K562 (cell line): ENCODE data around the gene SQOR. TPM values are rescaled to one million over a fixed set of nuclear protein-coding genes. Genes with fewer than 3 reads are reported as not detected.
A peak's percentile ranks its signal among the peaks of the same experiment; 100 is the strongest.

Source experiments
- ATAC-seq: fragments of 200-7000 bp; cut with Tn5 transposase; 3 replicates; pipeline ENCODE4 v1.9.1; 2020; ENCODE audit warnings: moderate library complexity
- BruUV-seq: library from RNA; stranded (reverse); fragments of 400-500 nt; replicated peaks from 2 replicates; lab custom pipeline; 2021; lab: Mats Ljungman, UMichigan
- CTCF ChIA-PET: fragments of 300-600 bp; formaldehyde crosslinking; extraction: SDS; loops from one replicate; lab custom pipeline; 2021; ENCODE audit warnings: low intra/inter-chr PET ratio; lab: Yijun Ruan, JAX
- POLR2A ChIA-PET: fragments of 300-600, 350-650 bp; sonication (Branson Sonifier 250); formaldehyde crosslinking; extraction: SDS; loops from one replicate; lab custom pipeline; 2021; ENCODE audit warnings: antibody characterized with exemption, inconsistent platforms; lab: Yijun Ruan, JAX
- DNase-seq, 4 experiments: peaks; one replicate each; pipeline versions ENCODE4 v3.0.0 to v3.0.0-alpha.2; 2011 to 2018; ENCODE audit warnings: low spot score in 3 of 4, mixed read lengths in 3 of 4; ENCODE audit errors: extremely low read depth in 1 of 4
- FAIRE-seq: peaks from 2 replicates; lab custom pipeline; 2011; peaks lifted over from hg19 to GRCh38; lab: Jason Lieb, UNC
- H2AFZ ChIP-seq: 2 replicates; pipeline ENCODE4 v1.6.0; 2011; ENCODE audit warnings: low read depth, low read length, control low read depth, inconsistent platforms
- H3K27ac ChIP-seq: fragments of 200-600 bp; 3 replicates; pipeline ENCODE4 v1.8.0; 2011; ENCODE audit warnings: low read depth, mild to moderate bottlenecking, control low read depth, inconsistent platforms, low read length, moderate library complexity, mixed read lengths; ENCODE audit errors: extremely low read depth
- H3K27me3 ChIP-seq, 2 experiments: fragments of 300-600 bp in 1 of 2; 2 replicates in 1 of 2; 3 replicates in 1 of 2; pipeline versions ENCODE4 v1.6.0 to v1.8.0; 2011; ENCODE audit warnings: inconsistent platforms in 2 of 2, low read length in 2 of 2, mild to moderate bottlenecking in 1 of 2, mixed read lengths in 1 of 2, moderate library complexity in 1 of 2; ENCODE audit not compliant: control insufficient read depth in 2 of 2, insufficient read depth in 2 of 2
- H3K36me3 ChIP-seq: fragments of 300-600 bp; 3 replicates; pipeline ENCODE4 v1.8.0; 2011; ENCODE audit warnings: mild to moderate bottlenecking, low read length, inconsistent platforms; ENCODE audit not compliant: control insufficient read depth, insufficient read depth
- H3K4me1 ChIP-seq, 2 experiments: fragments of 200-600 bp in 1 of 2; replicated peaks in 1 of 2; 2 replicates in 1 of 2; 3 replicates in 1 of 2; pipeline versions ENCODE4 v1.5.1 to v1.8.0; 2011; ENCODE audit warnings: inconsistent platforms in 2 of 2, low read length in 2 of 2, mild to moderate bottlenecking in 1 of 2, mixed read lengths in 1 of 2, moderate library complexity in 1 of 2; ENCODE audit not compliant: control insufficient read depth in 2 of 2, insufficient read depth in 2 of 2
- H3K4me2 ChIP-seq: 2 replicates; pipeline ENCODE4 v1.6.1; 2011; ENCODE audit warnings: low read length, control low read depth, inconsistent platforms, mixed read lengths; ENCODE audit not compliant: insufficient read depth
- H3K4me3 ChIP-seq: fragments of 200-600 bp; sonication (generic), shearing (Covaris generic); 2 replicates; pipeline ENCODE4 v1.5.1; 2016; ENCODE audit warnings: control low read depth, inconsistent platforms
- H3K79me2 ChIP-seq: fragments of 200-600 bp; 3 replicates; pipeline ENCODE4 v1.8.0; 2011; ENCODE audit warnings: low read length, inconsistent platforms; ENCODE audit not compliant: control insufficient read depth, insufficient read depth
- H3K9ac ChIP-seq, 2 experiments: 2 replicates each; pipeline versions ENCODE4 v1.6.0 to v1.6.1; 2011; ENCODE audit warnings: low read depth in 2 of 2, low read length in 2 of 2, control low read depth in 1 of 2, inconsistent platforms in 1 of 2, mild to moderate bottlenecking in 1 of 2, mixed read lengths in 1 of 2; ENCODE audit not compliant: insufficient read depth in 1 of 2
- H3K9me1 ChIP-seq: one replicate; pipeline ENCODE4 v1.6.0; 2011; ENCODE audit warnings: inconsistent platforms, mild to moderate bottlenecking, low read length, moderate library complexity; ENCODE audit not compliant: control insufficient read depth, insufficient read depth
- H3K9me3 ChIP-seq: replicated peaks from 2 replicates; pipeline ENCODE4 v1.5.1; 2011; ENCODE audit warnings: low read depth, low read length, inconsistent platforms; ENCODE audit not compliant: control insufficient read depth, insufficient read depth
- H4K20me1 ChIP-seq: replicated peaks from 2 replicates; pipeline ENCODE4 v1.6.1; 2011; ENCODE audit warnings: low read length, inconsistent platforms, mixed read lengths; ENCODE audit not compliant: control insufficient read depth, insufficient read depth
- BRD4 ChIP-seq: fragments of 200-600 bp; sonication (generic); IDR thresholded peaks from 2 replicates; pipeline ENCODE4 v1.6.1; 2017; ENCODE audit warnings: inconsistent platforms
- CEBPB ChIP-seq: fragments of 450-650 bp; IDR thresholded peaks from 2 replicates; pipeline ENCODE4 v1.6.1; 2016; ENCODE audit warnings: missing genetic modification characterization, missing compliant biosample characterization
- CTBP1 ChIP-seq: fragments of 450-650 bp; IDR thresholded peaks from 2 replicates; pipeline ENCODE4 v1.6.1; 2016; ENCODE audit warnings: borderline replicate concordance
- DDX20 ChIP-seq: fragments of 450-650 bp; IDR thresholded peaks from 2 replicates; pipeline ENCODE4 v1.6.1; 2016; ENCODE audit warnings: missing genetic modification characterization, low read depth, mild to moderate bottlenecking, missing compliant biosample characterization, moderate library complexity
- ETV5 ChIP-seq: sonication (generic); formaldehyde crosslinking; IDR thresholded peaks from 2 replicates; pipeline ENCODE4 v1.4.0; 2020; ENCODE audit warnings: low read depth, mild to moderate bottlenecking, missing genetic modification reagents
- GABPB1 ChIP-seq: sonication (generic); formaldehyde crosslinking; IDR thresholded peaks from 2 replicates; pipeline ENCODE4 v1.8.0; 2022; ENCODE audit warnings: mild to moderate bottlenecking, missing genetic modification reagents
- HIVEP1 ChIP-seq: fragments of 250-450 bp; sonication (Bioruptor Pico); IDR thresholded peaks from 2 replicates; pipeline ENCODE4 v1.4.0; 2020; ENCODE audit warnings: mild to moderate bottlenecking
- ILF3 ChIP-seq: fragments of 450-650 bp; IDR thresholded peaks from 2 replicates; pipeline ENCODE4 v1.6.1; 2018; ENCODE audit warnings: antibody characterized with exemption, mild to moderate bottlenecking, moderate library complexity, borderline replicate concordance
- MEF2A ChIP-seq: IDR thresholded peaks from 2 replicates; pipeline ENCODE4 v1.6.1; 2011; ENCODE audit warnings: low read depth, mild to moderate bottlenecking, low read length, moderate library complexity; ENCODE audit not compliant: control insufficient read depth
- NCOA6 ChIP-seq: fragments of 450-650 bp; IDR thresholded peaks from 2 replicates; pipeline ENCODE4 v1.6.1; 2017; ENCODE audit warnings: mild to moderate bottlenecking
- NFE2L1 ChIP-seq: fragments of 450-650 bp; IDR thresholded peaks from 2 replicates; pipeline ENCODE4 v1.6.1; 2016; ENCODE audit warnings: missing genetic modification characterization, low read depth, mild to moderate bottlenecking, missing compliant biosample characterization, moderate library complexity, borderline replicate concordance
- NFIX ChIP-seq: fragments of 250-450 bp; sonication (Bioruptor Pico); IDR thresholded peaks from 2 replicates; pipeline ENCODE4 v1.4.0; 2020; ENCODE audit warnings: low read depth, mild to moderate bottlenecking, moderate library complexity
- NFRKB ChIP-seq: fragments of 450-650 bp; IDR thresholded peaks from 2 replicates; pipeline ENCODE4 v1.6.1; 2016; ENCODE audit warnings: low read depth
- NR2C2 ChIP-seq, 2 experiments: fragments of 200-800 bp in 1 of 2; sonication (Bioruptor generic) in 1 of 2; sonication (generic) in 1 of 2; formaldehyde crosslinking in 1 of 2; IDR thresholded peaks; 2 replicates each; pipeline versions ENCODE4 v1.6.1 to v1.8.0; 2016 to 2022; ENCODE audit warnings: mild to moderate bottlenecking in 1 of 2, missing compliant biosample characterization in 1 of 2, missing genetic modification characterization in 1 of 2, missing genetic modification reagents in 1 of 2
- PHB2 ChIP-seq: fragments of 450-650 bp; IDR thresholded peaks from 2 replicates; pipeline ENCODE4 v1.6.1; 2017; ENCODE audit warnings: low read depth
- SMARCA4 ChIP-seq: fragments of 450-650 bp; IDR thresholded peaks from 2 replicates; pipeline ENCODE4 v1.6.1; 2016
- WGBS: fragments of 100-300 bp; shearing (Covaris generic); methylation state at CpG from one replicate; pipeline ENCODE4 v1.1.6; 2016; ENCODE audit warnings: low coverage, mixed read lengths; ENCODE audit not compliant: insufficient coverage; ENCODE audit errors: missing lambda C conversion rate; 5-methylcytosine and 5-hydroxymethylcytosine counted together
- in situ Hi-C: fragments of 300-500 bp; cut with MboI; formaldehyde crosslinking; loops from 4 replicates; pipeline ENCODE4 v1.15.0; 2018; ENCODE audit warnings: inconsistent platforms, mixed read lengths
- intact Hi-C: fragments of 100-400 bp; cut with micrococcal nuclease; formaldehyde crosslinking; loops from 2 replicates; pipeline ENCODE4 v1.14.2; 2022
- polyA plus RNA-seq, 8 experiments: library from polyadenylated mRNA; depleted of rRNA in 4 of 8; stranded (reverse) in 5 of 8; unstranded in 3 of 8; fragments of >200 nt; fragmentation: Nextera tagmentation in 2 of 8; fragmentation: Illumina TruSeq in 1 of 8; extraction: Ambion mirVana in 2 of 8; extraction: Trizol in 1 of 8; gene quantifications; 2 replicates each; pipeline versions ENCODE4 v1.2.1 to v1.2.3, GENCODE V29; 2011 to 2014; ENCODE audit warnings: inconsistent platforms in 1 of 8, missing spikeins in 1 of 8
- total RNA-seq, 7 experiments: library from RNA; depleted of rRNA in 6 of 7; stranded (reverse); fragments of >200 nt in 6 of 7; fragmentation: Illumina TruSeq in 2 of 7; extraction: Trizol in 2 of 7; gene quantifications; 2 replicates each; pipeline versions ENCODE4 v1.2.1 to v1.2.3, GENCODE V29; 2011 to 2021; ENCODE audit warnings: low replicate concordance in 1 of 7
- TF ChIP-seq, protein P1 (sequence below), 2 experiments: fragments of 450-650 bp in 1 of 2; sonication (generic) in 1 of 2; formaldehyde crosslinking; conservative IDR thresholded peaks; 2 replicates each; pipeline versions ENCODE4 v1.4.0 to v1.8.1; 2020 to 2022; ENCODE audit warnings: mild to moderate bottlenecking in 1 of 2, missing genetic modification reagents in 1 of 2
- TF ChIP-seq, protein P2 (sequence below): fragments of 250-450 bp; sonication (Bioruptor Pico); IDR thresholded peaks from 2 replicates; pipeline ENCODE4 v1.8.0; 2021; ENCODE audit warnings: moderate library complexity, mild to moderate bottlenecking, inconsistent platforms
- TF ChIP-seq, protein P3 (sequence below): fragments of 250-450 bp; sonication (Bioruptor Pico); IDR thresholded peaks from 2 replicates; pipeline ENCODE4 v1.4.0; 2020; ENCODE audit warnings: mild to moderate bottlenecking, moderate library complexity

SQOR gene
- total and polyA plus RNA-seq, 9 of the 15 experiments (the other 6 are each of a cell fraction or from before 2014, with no cell fraction given), result 0.32 to 1.6 (median 1.1) TPM

DNA sequence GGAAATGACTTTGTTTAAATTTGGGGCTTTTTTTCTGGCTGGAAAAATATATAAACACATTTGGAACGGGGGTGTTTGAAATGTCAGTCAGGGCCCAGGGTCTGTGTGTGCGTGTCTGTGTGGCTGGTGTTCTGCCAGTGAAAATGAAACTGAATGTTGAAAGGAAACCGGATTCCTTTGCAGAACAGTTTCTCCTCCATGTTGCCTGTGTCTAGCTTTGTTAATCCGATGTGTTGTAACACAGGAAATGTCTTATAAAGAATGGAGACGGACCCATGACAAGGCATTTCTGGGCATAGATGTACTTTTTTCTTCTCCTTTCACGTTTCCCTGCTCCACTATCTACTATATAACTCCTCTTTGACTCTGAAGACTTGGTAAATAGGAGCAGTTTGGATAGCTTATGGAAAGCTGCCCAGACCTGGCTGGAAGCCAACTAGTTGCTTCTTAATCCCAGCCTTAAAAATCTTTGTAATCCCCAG is 2.8 kb downstream of the SQOR start (continued):
- TF ChIP-seq DDX20, result no peak
- TF ChIP-seq NFE2L1 (tag), result peak; percentile 66
- no peak for TF ChIP-seq ETV5
- TF ChIP-seq CEBPB (tag), result peak; percentile 75
- no peak for TF ChIP-seq MEF2A
- no peak for TF ChIP-seq BRD4
- TF ChIP-seq SMARCA4, result no peak
- no peak for TF ChIP-seq HIVEP1 (CRISPR knock-in tag)
- TF ChIP-seq NFIX, result peak; percentile 17; the same call in 1 of the 2 replicates
- TF ChIP-seq, protein P1, sequence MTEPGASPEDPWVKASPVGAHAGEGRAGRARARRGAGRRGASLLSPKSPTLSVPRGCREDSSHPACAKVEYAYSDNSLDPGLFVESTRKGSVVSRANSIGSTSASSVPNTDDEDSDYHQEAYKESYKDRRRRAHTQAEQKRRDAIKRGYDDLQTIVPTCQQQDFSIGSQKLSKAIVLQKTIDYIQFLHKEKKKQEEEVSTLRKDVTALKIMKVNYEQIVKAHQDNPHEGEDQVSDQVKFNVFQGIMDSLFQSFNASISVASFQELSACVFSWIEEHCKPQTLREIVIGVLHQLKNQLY (CRISPR knock-in tag; conservative IDR thresholded peaks at IDR 0.05), result no peak

DNA sequence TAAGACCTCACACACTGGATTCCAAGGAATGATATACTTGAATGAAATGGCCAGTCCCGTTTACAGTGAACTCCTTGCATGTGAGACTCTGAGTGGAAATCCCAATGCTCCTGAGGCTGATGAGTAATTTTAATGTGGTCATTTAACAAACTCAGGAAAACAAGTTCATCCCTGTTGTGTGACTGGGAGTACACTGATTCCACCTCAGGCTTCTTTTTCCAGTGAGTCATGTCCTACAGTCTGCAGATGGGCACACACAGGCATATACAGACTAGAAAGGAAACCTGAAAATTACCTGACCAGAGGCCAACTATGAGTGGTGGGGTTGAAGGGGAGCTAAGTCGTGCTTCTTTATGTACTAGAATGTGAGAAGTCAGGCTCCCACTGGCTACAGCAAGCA is 5.8 kb downstream of the SQOR start:
- H2AFZ ChIP-seq, result no peak overlapping the region
- BruUV-seq, result no TSS peak
- POLR2A ChIA-PET, result no interaction called here
- FAIRE-seq (no peak), DNase-seq (no peak), ATAC-seq (no peak)
- in situ Hi-C loops, result no loop called here
- TF ChIP-seq NFRKB, result no peak
- TF ChIP-seq, protein P2, sequence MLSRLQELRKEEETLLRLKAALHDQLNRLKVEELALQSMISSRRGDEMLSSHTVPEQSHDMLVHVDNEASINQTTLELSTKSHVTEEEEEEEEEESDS (CRISPR knock-in tag), result no peak
- no peak for TF ChIP-seq CTBP1
- no peak for TF ChIP-seq PHB2
- no peak for TF ChIP-seq GABPB1 (CRISPR knock-in tag)
- TF ChIP-seq, protein P3, sequence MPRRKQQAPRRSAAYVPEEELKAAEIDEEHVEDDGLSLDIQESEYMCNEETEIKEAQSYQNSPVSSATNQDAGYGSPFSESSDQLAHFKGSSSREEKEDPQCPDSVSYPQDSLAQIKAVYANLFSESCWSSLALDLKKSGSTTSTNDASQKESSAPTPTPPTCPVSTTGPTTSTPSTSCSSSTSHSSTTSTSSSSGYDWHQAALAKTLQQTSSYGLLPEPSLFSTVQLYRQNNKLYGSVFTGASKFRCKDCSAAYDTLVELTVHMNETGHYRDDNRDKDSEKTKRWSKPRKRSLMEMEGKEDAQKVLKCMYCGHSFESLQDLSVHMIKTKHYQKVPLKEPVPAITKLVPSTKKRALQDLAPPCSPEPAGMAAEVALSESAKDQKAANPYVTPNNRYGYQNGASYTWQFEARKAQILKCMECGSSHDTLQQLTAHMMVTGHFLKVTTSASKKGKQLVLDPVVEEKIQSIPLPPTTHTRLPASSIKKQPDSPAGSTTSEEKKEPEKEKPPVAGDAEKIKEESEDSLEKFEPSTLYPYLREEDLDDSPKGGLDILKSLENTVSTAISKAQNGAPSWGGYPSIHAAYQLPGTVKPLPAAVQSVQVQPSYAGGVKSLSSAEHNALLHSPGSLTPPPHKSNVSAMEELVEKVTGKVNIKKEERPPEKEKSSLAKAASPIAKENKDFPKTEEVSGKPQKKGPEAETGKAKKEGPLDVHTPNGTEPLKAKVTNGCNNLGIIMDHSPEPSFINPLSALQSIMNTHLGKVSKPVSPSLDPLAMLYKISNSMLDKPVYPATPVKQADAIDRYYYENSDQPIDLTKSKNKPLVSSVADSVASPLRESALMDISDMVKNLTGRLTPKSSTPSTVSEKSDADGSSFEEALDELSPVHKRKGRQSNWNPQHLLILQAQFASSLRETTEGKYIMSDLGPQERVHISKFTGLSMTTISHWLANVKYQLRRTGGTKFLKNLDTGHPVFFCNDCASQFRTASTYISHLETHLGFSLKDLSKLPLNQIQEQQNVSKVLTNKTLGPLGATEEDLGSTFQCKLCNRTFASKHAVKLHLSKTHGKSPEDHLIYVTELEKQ (CRISPR knock-in tag), result no peak
- no peak for TF ChIP-seq NCOA6
- TF ChIP-seq ILF3, result no peak
- TF ChIP-seq NR2C2 (CRISPR knock-in tag; IDR thresholded peaks at IDR 0.05), result no peak
- TF ChIP-seq NR2C2 (tag; IDR thresholded peaks at IDR 0.05), result no peak
- 0% methylated on average over 2 of the region's 2 CpGs for WGBS
- H3K27me3 ChIP-seq, result peaks cover 12 to 16% of the 10 kb centered on the region in 2 experiments; a peak in 3 of 5 replicates
- intact Hi-C loops, result no loop called here
- no peaks in the 10 kb centered on the region for H3K36me3 ChIP-seq
- H3K4me1 ChIP-seq, result peaks cover 0 to 4% of the 10 kb centered on the region in 2 experiments; a peak in 2 of 5 replicates
- no peaks in the 10 kb centered on the region for H4K20me1 ChIP-seq
- H3K4me2 ChIP-seq, result no peak overlapping the region
- no peak overlapping the region for H3K27ac ChIP-seq
- H3K9ac ChIP-seq, result no peak overlapping the region
- no peaks in the 10 kb centered on the region for H3K9me3 ChIP-seq
- H3K79me2 ChIP-seq, result no peaks in the 10 kb centered on the region
- no peak overlapping the region for H3K4me3 ChIP-seq
- CTCF ChIA-PET, result no interaction called here
- no peaks in the 10 kb centered on the region for H3K9me1 ChIP-seq
